Ectodermal cell (in vitro differentiated cells): ENCODE results near the gene TTC4.

Experiments used
- H3K27ac ChIP-seq: 2 replicates; pipeline ENCODE4 v1.7.0; 2013; ENCODE audit warnings: mild to moderate bottlenecking, low read depth, low read length; ENCODE audit not compliant: insufficient read depth, poor library complexity, severe bottlenecking
- H3K27me3 ChIP-seq: 2 replicates; pipeline ENCODE4 v1.7.0; 2013; ENCODE audit warnings: mild to moderate bottlenecking, low read length; ENCODE audit not compliant: insufficient read depth, control insufficient read depth, poor library complexity, severe bottlenecking
- H3K36me3 ChIP-seq: one replicate; pipeline ENCODE4 v1.7.0; 2013; ENCODE audit warnings: low read length; ENCODE audit not compliant: control insufficient read depth, insufficient read depth
- H3K4me1 ChIP-seq: one replicate; pipeline ENCODE4 v1.7.0; 2013; ENCODE audit warnings: low read length; ENCODE audit not compliant: control insufficient read depth, insufficient read depth
- H3K4me3 ChIP-seq: 2 replicates; pipeline ENCODE4 v1.7.0; 2013; ENCODE audit warnings: low read depth, low read length, control low read depth; ENCODE audit not compliant: insufficient read depth
- H3K9me3 ChIP-seq: 2 replicates; pipeline ENCODE4 v1.7.0; 2013; ENCODE audit warnings: mild to moderate bottlenecking, low read length, moderate library complexity; ENCODE audit not compliant: control insufficient read depth
- WGBS, 2 experiments: methylation state at CpG; one replicate each; pipeline ENCODE4 v1.1.7; 2013; ENCODE audit warnings: missing lambda C conversion rate in 2 of 2; 5-methylcytosine and 5-hydroxymethylcytosine counted together

TTC4 gene

DNA sequence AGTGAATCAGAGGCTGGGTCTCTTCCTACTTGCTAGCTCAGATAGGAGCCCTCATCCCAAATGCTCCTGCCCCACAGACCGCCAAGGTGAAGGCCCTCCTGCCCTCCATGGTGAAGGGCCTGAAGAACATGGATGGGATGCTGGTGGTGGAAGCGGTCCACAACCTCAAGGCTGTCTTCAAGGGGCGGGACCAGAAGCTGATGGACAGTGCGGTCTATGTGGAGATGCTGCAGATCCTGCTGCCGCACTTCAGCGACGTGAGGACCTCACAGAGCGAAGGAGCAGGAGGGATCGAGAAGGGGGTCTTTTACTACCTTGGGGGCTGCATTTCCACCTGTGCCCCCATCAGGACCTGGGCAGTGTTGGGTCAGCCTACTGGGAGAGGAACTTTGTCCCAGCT lies 14.6 kb upstream of the TTC4 start:
- no peaks in the 10 kb centered on the region for H3K4me1 ChIP-seq

DNA sequence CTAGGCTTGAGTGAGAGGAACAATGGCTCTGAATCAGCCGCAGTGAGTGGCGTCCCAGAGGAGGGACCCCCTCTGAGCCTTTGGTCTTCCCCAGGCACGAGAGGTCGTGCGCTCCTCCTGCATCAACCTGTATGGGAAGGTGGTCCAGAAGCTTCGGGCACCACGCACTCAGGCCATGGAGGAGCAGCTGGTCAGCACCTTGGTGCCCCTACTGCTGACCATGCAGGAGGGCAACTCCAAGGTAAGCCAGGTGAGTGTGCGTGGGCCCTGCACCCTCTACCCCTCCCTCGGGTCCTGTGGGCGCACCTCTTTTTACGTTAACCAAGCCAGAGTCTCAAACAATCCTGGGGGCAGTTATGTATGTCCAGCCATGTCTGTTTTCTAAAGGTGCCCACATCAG lies 13.7 kb upstream of the TTC4 start:
- WGBS, 2 experiments = 84 to 86% methylated on average over 11 of the region's 11 CpGs

More for the DNA sequence above, 14.6 kb upstream of the TTC4 start:
- no peaks in the 10 kb centered on the region for H3K9me3 ChIP-seq
- no peak overlapping the region for H3K4me3 ChIP-seq
- H3K27ac ChIP-seq = no peak overlapping the region
- H3K27me3 ChIP-seq = peaks cover 4% of the 10 kb centered on the region
- WGBS, 2 experiments = 95 to 96% methylated on average over 9 of the region's 9 CpGs
- H3K36me3 ChIP-seq = no peaks in the 10 kb centered on the region

DNA sequence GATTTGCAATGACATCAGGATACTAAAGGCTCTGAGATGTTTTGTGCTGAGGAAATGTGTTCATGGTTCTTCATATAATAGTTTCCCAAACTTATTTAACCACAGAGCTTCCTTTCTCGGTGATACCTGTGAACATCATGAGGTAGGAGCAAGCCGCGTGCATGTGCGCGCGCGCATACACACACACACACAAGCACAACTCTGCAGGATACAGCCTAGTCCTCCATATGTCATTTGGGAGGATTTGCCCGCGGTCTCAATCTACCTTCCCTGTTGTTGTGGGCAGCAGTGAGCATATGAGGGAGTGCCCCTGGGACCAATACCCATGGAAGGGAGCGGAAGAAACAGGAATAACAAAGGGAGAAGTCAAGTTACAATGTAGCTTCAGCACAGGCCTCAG lies 12.2 kb upstream of the TTC4 start:
- H3K4me3 ChIP-seq = no peak overlapping the region
- no peaks in the 10 kb centered on the region for H3K9me3 ChIP-seq
- H3K27ac ChIP-seq = no peak overlapping the region
- WGBS, 2 experiments = 92 to 96% methylated on average over 10 of the region's 10 CpGs
- no peaks in the 10 kb centered on the region for H3K36me3 ChIP-seq
- H3K4me1 ChIP-seq = no peaks in the 10 kb centered on the region
- H3K27me3 ChIP-seq = peaks cover 20% of the 10 kb centered on the region

More for the DNA sequence above, 13.7 kb upstream of the TTC4 start:
- Histone ChIP-seq H3K27ac (no peak overlapping the region), H3K9me3 (no peaks in the 10 kb centered on the region), H3K36me3 (no peaks in the 10 kb centered on the region), H3K27me3 (peaks cover 7% of the 10 kb centered on the region), H3K4me3 (no peak overlapping the region), H3K4me1 (no peaks in the 10 kb centered on the region)

DNA sequence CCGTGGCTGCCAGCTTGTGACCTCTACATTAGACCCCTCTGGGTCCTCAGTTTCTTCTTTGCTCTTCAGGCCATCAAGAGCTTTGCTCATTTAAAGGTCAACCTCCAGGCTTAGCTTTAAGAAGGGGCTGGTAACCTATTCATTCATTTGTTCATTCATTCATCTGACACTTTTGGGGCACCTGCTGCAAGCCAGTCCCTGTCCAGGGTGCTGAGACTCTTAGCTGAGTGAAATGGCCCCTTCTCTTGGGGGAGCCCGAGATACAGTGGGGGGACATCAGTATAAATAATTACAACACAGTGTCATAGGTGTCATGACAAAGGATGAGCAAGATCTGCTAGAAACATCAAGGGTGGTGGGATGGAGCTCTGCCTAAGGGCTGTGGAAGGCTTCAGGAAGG lies 10.5 kb upstream of the TTC4 start:
- no peak overlapping the region for H3K4me3 ChIP-seq
- no peaks in the 10 kb centered on the region for H3K9me3 ChIP-seq
- H3K27ac ChIP-seq = no peak overlapping the region
- peaks cover 21% of the 10 kb centered on the region for H3K27me3 ChIP-seq
- H3K36me3 ChIP-seq = no peaks in the 10 kb centered on the region
- H3K4me1 ChIP-seq = no peaks in the 10 kb centered on the region
- WGBS, 2 experiments = 66 to 70% methylated on average over 2 of the region's 2 CpGs

DNA sequence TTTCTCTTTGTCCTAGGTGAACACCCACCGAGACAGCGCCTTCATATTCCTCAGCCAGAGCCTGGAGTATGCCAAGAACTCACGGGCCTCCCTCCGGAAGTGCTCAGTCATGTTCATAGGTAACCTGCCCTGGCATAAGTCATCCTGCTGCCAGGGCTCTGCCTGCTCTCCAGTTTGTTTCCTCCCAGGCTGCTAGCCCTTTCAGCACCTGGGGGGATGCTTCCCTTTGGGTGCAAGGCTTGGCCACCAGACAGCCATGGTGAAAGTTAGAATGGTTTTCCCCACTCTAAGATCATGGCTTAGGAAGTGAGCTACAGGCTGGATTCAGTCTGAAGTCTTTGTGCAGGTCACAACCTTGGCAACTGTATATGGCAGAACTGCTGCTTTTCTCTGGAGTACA lies 9.2 kb upstream of the TTC4 start:
- H3K27me3 ChIP-seq = peaks cover 21% of the 10 kb centered on the region

DNA sequence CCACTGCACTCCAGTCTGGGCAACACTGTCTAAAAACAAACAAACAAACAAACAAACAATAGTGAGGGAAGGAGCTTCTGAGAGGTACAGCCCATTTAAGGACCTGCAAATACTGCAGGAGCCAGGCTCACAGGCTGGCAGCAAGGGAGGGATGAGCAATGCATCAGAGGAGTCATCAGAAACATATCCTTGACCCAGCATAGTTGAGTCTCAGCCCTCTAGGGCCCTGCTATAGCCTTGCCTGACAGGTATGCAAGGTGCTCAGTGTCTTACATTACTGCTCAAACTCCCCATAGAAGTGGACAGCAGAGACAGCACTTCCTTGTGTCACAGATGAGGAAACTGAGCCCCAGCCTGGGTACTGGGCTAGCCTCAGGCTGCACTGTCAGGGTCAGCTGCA lies 7.3 kb upstream of the TTC4 start:
- Histone ChIP-seq H3K36me3 (no peaks in the 10 kb centered on the region), H3K4me3 (no peak overlapping the region), H3K27me3 (peaks cover 25% of the 10 kb centered on the region), H3K4me1 (no peaks in the 10 kb centered on the region), H3K27ac (no peak overlapping the region), H3K9me3 (no peaks in the 10 kb centered on the region)

More for the DNA sequence above, 9.2 kb upstream of the TTC4 start:
- H3K4me3 ChIP-seq = no peak overlapping the region
- H3K4me1 ChIP-seq = no peaks in the 10 kb centered on the region
- H3K9me3 ChIP-seq = no peaks in the 10 kb centered on the region
- H3K27ac ChIP-seq = no peak overlapping the region
- no peaks in the 10 kb centered on the region for H3K36me3 ChIP-seq
- WGBS, 2 experiments = 88 to 89% methylated on average over 4 of the region's 4 CpGs

DNA sequence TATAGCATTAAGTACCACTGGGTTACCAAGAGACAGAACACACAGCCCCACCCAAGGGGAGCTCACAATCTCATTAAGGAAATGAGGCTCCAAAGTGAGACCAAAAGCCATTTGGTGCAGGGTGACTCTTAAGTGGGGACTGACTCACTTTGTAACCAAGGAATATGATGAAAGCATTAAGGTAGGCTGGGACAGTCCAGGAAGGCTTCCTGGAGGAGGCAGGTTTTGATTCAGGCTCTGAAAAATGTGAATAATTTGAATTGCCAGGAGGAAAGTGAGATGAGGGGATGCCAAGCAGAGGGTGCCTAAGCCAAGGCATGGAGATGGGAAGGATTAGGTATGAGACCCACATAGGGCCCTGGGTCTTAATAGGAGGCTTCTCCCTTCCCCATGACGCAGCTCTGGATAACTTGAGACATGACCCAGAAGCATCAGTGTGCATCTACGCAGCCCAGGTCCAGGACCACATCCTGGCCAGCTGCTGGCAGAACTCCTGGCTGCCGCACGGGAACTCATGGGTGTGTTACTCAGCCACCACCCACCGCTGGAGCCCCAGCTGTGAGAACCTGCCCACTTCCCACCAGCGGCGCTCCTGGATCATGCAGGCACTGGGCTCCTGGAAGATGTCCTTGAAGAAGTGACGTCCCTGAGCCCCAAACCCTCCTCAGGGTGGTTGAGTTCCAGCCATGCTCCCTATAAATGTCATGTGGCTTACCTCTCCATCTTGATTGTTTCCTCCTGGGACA lies 5.9 kb upstream of the TTC4 start:
- H3K4me3 ChIP-seq = no peak overlapping the region
- H3K36me3 ChIP-seq = no peaks in the 10 kb centered on the region
- peaks cover 26% of the 10 kb centered on the region for H3K27me3 ChIP-seq
- no peak overlapping the region for H3K27ac ChIP-seq
- no peaks in the 10 kb centered on the region for H3K4me1 ChIP-seq
- H3K9me3 ChIP-seq = no peaks in the 10 kb centered on the region
- 86 to 88% methylated on average over 8 of the region's 8 CpGs for WGBS, 2 experiments

DNA sequence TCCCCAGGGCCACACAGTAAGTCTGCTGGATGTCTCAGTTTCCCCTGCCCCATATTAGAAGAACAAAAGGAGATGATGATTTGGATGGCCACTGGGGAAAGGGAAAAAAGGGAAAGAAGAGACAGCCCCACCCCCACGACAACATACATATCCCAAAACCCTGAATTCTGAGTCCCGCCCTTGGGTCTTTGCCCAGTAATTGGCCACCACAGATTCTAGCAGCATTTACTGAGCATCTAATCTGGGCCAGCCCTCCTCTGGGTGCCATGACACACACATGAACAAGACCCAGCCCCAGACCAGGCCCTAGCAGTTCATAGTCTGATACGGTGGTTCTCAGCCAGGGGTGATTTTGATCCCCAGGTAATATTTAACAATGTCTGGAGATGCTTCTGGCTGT lies 5.2 kb upstream of the TTC4 start:
- 84 to 90% methylated on average over 3 of the region's 3 CpGs for WGBS, 2 experiments
- H3K9me3 ChIP-seq = no peaks in the 10 kb centered on the region
- no peaks in the 10 kb centered on the region for H3K36me3 ChIP-seq

DNA sequence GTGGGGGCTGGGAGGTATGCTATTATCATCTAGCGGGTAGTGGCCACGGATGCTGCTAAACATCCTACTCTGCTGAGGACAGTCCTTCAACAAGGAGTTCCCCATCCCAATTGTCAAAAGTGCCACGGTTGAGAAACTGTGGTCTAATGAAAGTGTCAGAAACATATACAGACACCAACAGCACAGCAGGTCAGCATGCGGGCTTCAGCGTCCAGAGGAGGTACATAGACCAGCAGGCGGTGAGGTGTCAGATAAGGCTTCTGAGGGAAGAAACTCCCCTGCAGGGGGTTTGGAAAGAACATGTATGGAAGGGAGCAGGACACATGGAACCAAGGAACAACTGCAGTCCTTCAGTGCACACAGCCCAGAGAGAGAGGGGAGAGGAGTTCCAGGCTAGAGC lies 4.8 kb upstream of the TTC4 start:
- Histone ChIP-seq H3K9me3 (no peaks in the 10 kb centered on the region), H3K36me3 (no peaks in the 10 kb centered on the region), H3K4me1 (no peaks in the 10 kb centered on the region), H3K27me3 (peaks cover 24% of the 10 kb centered on the region), H3K4me3 (no peak overlapping the region), H3K27ac (no peak overlapping the region)
- WGBS, 2 experiments = 89 to 95% methylated on average over 6 of the region's 6 CpGs

More for the DNA sequence above, 5.2 kb upstream of the TTC4 start:
- Histone ChIP-seq H3K27me3 (peaks cover 26% of the 10 kb centered on the region), H3K4me1 (no peaks in the 10 kb centered on the region), H3K4me3 (no peak overlapping the region), H3K27ac (no peak overlapping the region)

DNA sequence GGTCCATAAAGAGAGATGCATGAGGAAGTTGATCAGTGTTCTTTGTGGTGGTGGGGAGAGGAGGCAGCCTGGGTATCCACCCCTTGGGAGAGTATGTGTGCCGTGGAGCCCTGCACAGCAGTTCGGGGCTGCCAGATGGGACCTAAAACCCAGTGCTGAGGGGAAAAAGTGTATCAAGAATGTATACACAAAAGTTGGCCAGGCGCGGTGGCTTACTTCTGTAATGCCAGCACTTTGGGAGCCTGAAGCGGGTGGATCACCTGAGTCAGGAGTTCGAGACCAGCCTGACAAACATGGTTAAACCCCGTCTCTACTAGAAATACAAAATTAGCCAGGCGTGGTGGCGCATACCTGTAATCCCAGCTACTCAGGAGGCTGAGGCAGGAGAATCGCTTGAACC lies 4.1 kb upstream of the TTC4 start:
- Histone ChIP-seq H3K27me3 (peaks cover 18% of the 10 kb centered on the region), H3K9me3 (no peaks in the 10 kb centered on the region), H3K36me3 (no peaks in the 10 kb centered on the region), H3K4me1 (no peaks in the 10 kb centered on the region), H3K4me3 (no peak overlapping the region), H3K27ac (no peak overlapping the region)
- 92 to 93% methylated on average over 9 to 10 of the region's 10 CpGs for WGBS, 2 experiments
